HFF-Myc (cell line): Measurements from ENCODE around the gene MAST3.

ENCODE experiments used
- DNase-seq: peaks from one replicate; pipeline ENCODE4 v3.0.0-alpha.2; 2011; ENCODE audit warnings: low read depth; ENCODE audit errors: extremely low read depth
- H3K4me3 ChIP-seq: replicated peaks from 2 replicates; pipeline ENCODE4 v1.5.1; 2011; ENCODE audit warnings: low read depth, mild to moderate bottlenecking, control low read depth, low read length
- CTCF ChIP-seq: IDR thresholded peaks from 2 replicates; pipeline ENCODE4 v1.5.1; 2012; ENCODE audit warnings: mild to moderate bottlenecking, low read depth, low read length, control low read depth; ENCODE audit errors: missing control alignments

Gene MAST3

DNA sequence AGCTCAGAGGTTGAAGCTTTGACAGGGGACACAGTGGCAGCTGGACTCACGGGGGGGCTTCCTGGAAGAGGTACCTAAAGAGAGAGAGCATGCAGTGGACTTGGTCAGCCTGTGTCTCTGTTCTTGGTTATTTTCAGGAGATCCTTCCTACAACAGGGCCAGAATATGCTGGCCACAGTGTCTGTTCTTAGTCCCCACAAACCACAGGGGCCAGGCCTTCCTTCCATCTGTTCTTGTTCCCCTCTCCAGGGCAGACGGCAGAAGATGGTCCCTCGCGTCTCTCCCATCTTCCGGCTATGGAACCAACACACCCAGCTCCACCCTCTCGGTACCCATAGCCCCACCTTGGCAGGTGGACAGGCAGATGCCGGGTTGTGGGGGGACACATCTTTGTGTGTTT is 24.8 kb downstream of the MAST3 start:
- no peak for DNase-seq
- no peak overlapping the region for H3K4me3 ChIP-seq
- TF ChIP-seq CTCF, result no peak

DNA sequence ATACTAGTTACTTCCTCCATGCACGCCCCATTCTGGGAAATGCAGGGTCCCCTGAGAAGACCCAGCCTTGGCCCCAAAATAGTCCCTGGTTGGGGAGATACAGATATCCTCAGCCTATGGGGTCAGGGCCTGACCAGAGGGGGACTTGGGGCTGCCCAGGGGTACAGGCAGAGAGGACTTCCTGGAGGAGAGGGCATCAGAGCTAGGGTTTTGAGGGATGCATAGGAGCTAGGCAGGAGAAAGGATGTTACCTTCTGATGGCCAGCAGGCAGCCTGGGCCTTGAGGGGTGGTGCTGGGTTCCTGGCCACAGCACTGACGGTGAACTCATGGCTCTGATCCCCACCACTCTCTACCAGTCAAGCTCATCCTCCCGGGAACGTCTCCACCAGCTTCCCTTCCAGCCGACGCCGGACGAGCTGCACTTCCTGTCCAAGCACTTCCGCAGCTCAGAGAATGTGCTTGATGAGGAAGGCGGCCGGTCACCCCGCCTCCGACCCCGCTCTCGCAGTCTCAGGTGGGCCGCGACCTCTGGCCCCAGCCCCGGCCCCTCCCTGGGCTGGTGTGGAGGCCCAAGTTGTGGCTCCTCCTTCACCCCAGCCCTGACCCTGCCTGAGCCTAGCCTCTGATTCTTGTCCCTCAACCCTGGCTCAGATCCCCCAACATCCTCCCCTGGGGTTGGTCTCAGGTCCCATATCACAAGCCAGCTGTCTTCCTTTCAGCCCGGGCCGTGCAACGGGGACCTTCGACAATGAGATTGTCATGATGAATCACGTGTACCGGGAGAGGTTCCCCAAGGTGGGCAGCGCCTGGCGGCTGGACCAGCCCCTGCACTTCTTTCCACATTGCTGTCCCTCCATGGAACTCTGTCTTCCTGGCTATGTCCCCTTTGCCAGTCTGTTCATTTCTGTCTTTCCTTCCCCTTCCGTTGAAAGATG is 25.6 kb downstream of the MAST3 start:
- TF ChIP-seq CTCF, result no peak
- no peak for DNase-seq
- H3K4me3 ChIP-seq, result no peak overlapping the region

DNA sequence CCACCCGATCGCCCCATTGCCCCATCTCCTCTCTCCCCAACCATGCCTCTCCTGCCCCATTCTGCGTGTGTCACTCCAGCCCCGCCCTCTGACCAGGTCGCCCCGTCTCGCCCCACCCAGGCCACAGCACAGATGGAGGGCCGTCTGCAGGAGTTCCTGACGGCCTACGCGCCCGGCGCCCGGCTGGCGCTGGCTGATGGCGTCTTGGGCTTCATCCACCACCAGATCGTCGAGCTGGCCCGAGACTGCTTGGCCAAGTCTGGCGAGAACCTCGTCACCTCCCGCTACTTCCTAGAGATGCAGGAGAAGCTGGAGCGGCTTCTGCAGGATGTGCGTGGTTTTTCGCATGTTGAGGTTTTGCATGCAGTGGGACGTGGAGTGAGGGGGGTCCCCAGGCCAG is 26.2 kb downstream of the MAST3 start:
- no peak for TF ChIP-seq CTCF
- no peak overlapping the region for H3K4me3 ChIP-seq
- DNase-seq, result no peak

DNA sequence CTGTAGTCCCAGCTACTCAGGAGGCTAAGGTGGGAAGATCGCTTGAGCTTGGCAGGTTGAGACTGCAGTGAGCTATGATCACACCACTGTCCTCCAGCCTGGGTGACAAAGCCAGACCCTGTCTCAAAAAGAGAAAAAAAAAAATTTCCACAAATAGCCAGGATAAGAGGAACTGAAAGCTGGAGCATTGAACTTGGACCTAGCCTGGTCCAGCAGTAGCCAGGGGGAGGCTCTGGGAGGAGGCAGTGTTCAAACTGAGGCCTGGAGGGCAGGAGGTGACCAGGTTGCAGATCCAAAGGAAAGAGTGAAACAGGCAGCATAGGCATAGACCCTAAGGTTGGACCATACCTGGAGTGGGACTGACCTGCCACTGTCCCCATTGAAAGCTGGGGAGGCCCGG is 28.5 kb downstream of the MAST3 start:
- H3K4me3 ChIP-seq, result no peak overlapping the region
- no peak for DNase-seq
- no peak for TF ChIP-seq CTCF

GRCh38 chr19:18128044-18128443 is 30.5 kb downstream of the MAST3 start:
- DNase-seq, result no peak

GRCh38 chr19:18128805-18129204 is 31.2 kb downstream of the MAST3 start:
- no peak for TF ChIP-seq CTCF
- H3K4me3 ChIP-seq, result no peak overlapping the region
- DNase-seq, result no peak

More at GRCh38 chr19:18128044-18128443, 30.5 kb downstream of the MAST3 start:
- no peak overlapping the region for H3K4me3 ChIP-seq
- TF ChIP-seq CTCF, result no peak
